HG03439 (cell line): ENCODE results near the gene OLIG1.

Experiments used
- ATAC-seq: cut with Tn5 transposase; IDR thresholded peaks from one replicate; pipeline ENCODE4 v1.9.1; 2021; ENCODE audit warnings: mild to moderate bottlenecking, moderate library complexity; ENCODE audit not compliant: unreplicated experiment

OLIG1 gene

GRCh38 chr21:33089395-33090119 lies 19.6 kb downstream of the OLIG1 start:
- no peak for ATAC-seq

- ATAC-seq: no peak
Observed at GRCh38 chr21:33096426-33096825, 26.5 kb downstream of the OLIG1 start.

GRCh38 chr21:33099131-33099530 lies 29.2 kb downstream of the OLIG1 start:
- ATAC-seq: no peak

DNA sequence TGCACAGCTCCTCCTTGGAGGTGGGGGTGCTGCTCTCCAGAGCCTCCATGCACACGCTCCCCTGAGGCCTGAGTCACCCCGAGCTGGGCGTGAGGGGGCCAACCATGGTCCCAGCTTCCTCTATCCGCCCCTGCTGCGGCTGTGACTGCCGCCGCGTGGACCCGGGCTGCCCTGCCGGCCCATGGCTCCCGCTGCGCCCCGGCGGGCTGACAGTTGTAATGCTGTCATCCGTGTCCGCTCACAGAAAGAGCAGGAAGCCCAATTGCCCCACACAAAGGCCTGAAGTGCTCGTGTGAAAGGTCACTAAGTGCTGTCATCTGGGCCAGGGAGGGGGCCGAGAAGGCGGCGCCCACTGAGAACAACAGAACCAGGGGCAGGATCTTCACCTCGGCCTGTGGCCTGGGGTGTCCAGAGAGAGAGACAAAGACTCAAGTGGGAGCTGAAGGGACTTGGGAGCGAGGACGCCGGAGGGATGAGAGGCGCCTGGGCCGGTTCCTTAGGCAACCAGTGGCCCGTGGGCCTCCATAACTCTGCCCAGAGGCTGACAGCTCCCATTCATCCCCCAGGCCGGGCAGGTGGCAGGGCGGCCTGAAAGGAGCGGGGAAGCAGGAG lies 31.5 kb downstream of the OLIG1 start:
- ATAC-seq: no peak

DNA sequence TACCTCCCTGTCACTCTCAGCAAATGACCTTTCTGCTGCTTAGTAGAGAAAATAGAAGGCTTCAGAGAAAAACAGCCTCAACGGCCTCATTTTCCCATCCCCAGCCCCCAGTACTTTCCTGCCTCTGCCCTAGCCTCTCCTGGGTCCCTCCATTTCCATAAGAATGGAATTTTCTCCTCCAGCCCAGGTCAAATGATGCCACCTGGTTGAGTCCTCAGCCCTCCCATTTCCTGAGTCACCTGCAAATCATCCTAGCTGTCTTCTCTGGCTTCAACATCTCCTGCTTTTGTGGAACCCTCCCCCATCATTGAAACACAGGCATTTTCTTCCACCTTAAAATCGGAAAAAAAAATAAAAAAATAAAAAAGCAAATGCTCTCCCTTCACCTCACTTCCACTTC lies 35.1 kb downstream of the OLIG1 start:
- ATAC-seq: no peak

DNA sequence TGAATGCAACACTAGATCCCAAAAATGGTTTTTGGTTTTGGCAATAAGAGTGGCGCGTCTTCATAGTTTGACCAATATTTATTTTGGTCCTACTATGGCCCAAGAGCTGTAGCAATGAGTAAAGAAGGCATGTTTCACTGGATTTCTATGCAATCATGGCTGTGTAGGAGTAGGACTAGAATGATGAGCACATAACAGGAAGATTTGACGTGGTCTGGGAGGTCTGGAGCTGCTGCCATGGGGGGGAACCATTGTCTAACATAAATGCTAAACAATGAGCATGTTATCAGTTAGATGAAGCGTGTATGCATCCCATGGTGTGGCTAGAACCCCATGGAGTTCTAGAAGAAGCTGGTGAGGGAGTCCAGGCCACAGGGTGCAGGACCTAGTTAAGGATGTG lies 38.3 kb downstream of the OLIG1 start:
- ATAC-seq: no peak

DNA sequence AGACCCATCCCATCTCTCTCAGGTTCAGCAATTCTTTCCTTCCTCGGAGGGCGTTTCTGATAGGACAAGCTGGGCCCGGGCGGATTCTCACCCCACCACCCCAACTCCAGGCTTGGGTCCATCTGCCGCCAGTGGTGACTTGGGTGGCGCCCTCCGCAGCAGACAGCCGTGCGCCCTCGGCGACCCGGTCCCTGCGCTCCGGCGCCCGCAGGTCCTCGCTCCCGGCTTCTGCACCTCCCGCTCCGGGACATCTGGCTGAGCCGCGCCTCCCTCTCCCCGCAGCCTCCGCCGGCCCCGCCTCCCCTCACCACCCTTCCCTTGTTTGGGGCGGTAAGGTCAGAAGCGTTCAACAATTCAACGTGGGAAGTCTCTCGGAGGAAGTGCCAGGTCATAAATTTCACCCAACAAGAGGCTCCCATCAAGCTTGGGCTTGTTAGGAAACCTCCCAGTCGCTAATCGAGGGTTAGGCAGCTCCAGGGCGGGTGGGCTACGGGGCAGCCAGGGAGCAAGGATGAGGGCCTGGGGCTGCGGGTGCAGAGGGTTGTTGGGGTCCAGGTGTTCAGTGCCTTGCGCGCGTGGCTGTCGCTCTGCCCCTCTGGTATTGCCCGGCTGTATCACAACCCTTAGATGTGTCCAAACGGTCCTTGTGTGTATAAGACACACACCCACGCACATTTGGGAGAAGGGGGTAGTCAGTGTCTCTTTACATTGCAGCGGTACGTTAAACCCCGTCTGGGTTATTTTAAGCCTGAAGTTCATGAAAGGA lies 39.8 kb downstream of the OLIG1 start:
- no peak for ATAC-seq

DNA sequence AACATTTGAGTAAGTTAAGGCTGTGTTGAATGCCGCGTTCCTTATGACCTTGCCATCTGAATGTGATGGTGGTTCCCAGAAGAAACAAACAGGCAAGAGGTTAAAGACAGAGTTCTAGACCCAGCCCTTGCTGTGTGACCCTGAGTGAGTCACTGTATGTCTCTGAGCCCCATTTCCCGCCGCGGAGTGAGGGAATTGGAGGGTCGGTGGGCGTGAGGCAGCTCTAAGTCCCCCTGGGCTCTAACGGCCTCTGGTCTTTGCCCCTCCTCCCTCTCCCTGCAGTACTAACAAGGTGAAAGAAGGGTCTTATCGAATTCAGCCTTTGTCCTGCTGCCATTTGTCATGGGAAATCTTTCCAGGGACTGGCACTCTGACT lies 40.4 kb downstream of the OLIG1 start:
- no peak for ATAC-seq

DNA sequence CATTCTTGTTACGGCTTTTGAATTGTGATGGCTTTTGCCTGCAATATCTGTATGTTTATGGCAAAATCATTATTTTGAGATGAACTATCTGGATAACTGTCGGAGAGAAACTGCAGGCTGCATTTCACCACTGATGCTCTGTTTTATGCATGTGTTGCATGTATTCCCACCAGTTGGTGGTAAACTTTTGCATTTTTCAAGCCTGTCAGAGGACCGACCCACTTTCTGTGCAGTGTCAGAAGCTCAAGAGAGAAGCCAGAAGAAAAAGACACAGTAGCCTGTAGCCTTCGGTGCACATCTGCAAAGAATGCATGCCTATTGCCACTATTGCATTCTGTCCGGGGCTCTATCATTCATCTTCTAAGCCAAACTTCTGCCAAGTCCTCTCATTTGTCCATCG lies 41.6 kb downstream of the OLIG1 start:
- no peak for ATAC-seq

- ATAC-seq: no peak
Observed at GRCh38 chr21:33112151-33112550, 42.2 kb downstream of the OLIG1 start.

DNA sequence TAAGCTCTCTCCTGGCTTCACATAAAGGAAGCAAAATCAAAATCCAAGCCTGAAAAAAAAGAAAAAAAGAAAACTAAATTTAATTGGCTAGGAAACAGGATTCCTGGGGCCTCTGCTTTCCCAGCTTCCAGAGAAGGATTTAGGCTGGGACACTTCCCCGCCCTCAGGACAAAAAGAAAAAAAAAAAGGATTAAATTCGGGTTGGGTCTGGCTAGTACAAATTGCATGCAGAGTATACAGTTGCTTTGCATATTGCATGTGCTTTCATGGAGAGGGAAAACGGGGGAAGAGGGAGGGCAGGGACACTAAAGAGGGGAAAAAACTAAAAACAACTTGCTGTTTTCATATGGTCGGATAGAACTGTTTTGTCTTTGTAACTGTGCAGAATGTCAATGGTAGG lies 42.7 kb downstream of the OLIG1 start:
- no peak for ATAC-seq

DNA sequence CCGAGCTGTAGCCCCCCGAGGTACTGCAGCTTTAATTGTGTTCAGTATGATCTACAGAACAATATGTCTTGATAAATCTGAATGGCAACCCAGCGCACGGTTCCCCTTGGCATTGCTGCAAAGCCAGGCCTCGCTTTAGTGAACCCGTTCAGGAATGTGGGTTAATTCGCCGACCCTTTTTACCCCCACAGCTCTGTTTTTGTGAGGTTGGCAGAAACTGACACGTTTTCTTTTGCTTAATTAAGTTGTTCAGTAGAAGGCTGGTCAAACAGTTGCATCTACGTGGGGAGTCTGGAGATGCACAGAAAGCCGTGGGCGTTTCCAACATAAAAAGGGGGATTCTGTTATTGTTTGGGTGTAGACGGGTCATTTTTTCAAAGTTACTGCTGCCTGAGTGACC lies 43.2 kb downstream of the OLIG1 start:
- no peak for ATAC-seq

GRCh38 chr21:33114276-33114675 lies 44.3 kb downstream of the OLIG1 start:
- ATAC-seq: no peak

GRCh38 chr21:33115631-33116510 lies 45.9 kb downstream of the OLIG1 start:
- ATAC-seq: no peak

GRCh38 chr21:33116676-33117075 lies 46.7 kb downstream of the OLIG1 start:
- ATAC-seq: no peak

DNA sequence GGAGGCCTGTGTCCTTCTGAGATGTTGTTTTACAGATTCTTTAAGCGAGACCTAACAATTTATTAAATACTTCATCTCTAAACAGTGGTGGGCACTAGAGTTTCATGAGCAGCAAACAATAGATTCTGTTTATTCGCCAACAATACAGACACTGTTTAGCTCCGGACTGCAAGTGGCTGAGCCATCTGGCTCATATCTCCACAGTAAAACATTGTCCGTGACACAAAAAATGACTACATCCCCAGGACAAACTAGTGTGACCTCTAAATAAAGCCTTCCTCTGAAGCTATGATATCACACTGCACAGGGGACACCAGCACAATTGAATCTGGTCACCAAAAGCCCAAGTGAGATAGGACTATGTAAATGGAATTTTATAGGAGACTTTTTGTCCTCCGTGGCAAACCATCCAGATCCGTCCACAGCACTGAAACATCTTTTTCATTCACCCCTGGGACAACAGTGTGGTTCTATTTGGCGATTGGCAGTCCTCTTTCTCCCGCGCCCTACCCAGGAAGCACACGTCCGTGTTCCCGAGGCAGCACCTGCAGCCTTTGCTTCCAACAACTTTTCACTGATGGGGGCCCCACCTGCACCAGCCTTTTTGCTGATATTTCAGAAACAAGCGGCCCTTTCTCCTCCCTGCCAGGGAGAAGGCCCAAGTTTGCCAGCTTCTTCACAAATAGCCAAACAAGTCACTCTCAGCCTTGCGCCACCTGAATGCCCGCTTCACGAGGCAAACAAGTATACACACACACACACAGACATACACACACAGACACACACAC lies 47.4 kb downstream of the OLIG1 start:
- ATAC-seq: no peak
